OCI-LY1 (cell line): ENCODE measurements around the gene METTL25B.

Experiments
- H2AFZ ChIP-seq: fragments of 200-600 bp; sonication (generic), shearing (Covaris generic); 2 replicates; pipeline ENCODE4 v1.6.0; 2014; ENCODE audit warnings: antibody characterized with exemption, mild to moderate bottlenecking, low read length
- H3F3A ChIP-seq: fragments of 200-600 bp; sonication (generic), shearing (Covaris generic); 2 replicates; pipeline ENCODE4 v1.6.0; 2014; ENCODE audit warnings: mild to moderate bottlenecking, antibody characterized with exemption, low read length, moderate library complexity; ENCODE audit not compliant: insufficient read depth
- H3K27ac ChIP-seq: fragments of 200-600 bp; sonication (generic); 2 replicates; pipeline ENCODE4 v1.5.1; 2014; ENCODE audit warnings: low read length, mixed run types, mild to moderate bottlenecking, low read depth; ENCODE audit not compliant: poor library complexity, severe bottlenecking
- H3K27me3 ChIP-seq: fragments of 200-600 bp; sonication (generic); 2 replicates; pipeline ENCODE4 v1.6.0; 2014; ENCODE audit warnings: antibody characterized with exemption, mild to moderate bottlenecking, low read length, moderate library complexity; ENCODE audit not compliant: insufficient read depth
- H3K36me3 ChIP-seq: fragments of 200-600 bp; sonication (generic); 2 replicates; pipeline ENCODE4 v1.6.1; 2014; ENCODE audit warnings: mild to moderate bottlenecking, antibody characterized with exemption, low read length, moderate library complexity, mixed read lengths; ENCODE audit not compliant: insufficient read depth
- H3K4me1 ChIP-seq: fragments of 200-600 bp; sonication (generic); 2 replicates; pipeline ENCODE4 v1.5.1; 2014; ENCODE audit warnings: mild to moderate bottlenecking, low read length, moderate library complexity; ENCODE audit not compliant: insufficient read depth, severe bottlenecking
- H3K4me2 ChIP-seq: fragments of 200-600 bp; sonication (generic), shearing (Covaris generic); 2 replicates; pipeline ENCODE4 v1.6.1; 2014; ENCODE audit warnings: low read length
- H3K4me3 ChIP-seq: fragments of 200-600 bp; sonication (generic); 2 replicates; pipeline ENCODE4 v1.5.1; 2014; ENCODE audit warnings: low read length, low read depth, mild to moderate bottlenecking, mixed read lengths; ENCODE audit not compliant: poor library complexity, severe bottlenecking
- H3K79me2 ChIP-seq: fragments of 200-600 bp; shearing (Covaris generic); 2 replicates; pipeline ENCODE4 v1.6.1; 2016; ENCODE audit warnings: mixed run types, low read length, mixed read lengths; ENCODE audit not compliant: insufficient read depth
- H3K9ac ChIP-seq: fragments of 200-600 bp; sonication (generic), shearing (Covaris generic); 2 replicates; pipeline ENCODE4 v1.6.1; 2014; ENCODE audit warnings: mild to moderate bottlenecking, low read length, mixed read lengths
- H3K9me2 ChIP-seq: fragments of 200-600 bp; sonication (generic), shearing (Covaris generic); 2 replicates; pipeline ENCODE4 v1.6.1; 2014; ENCODE audit warnings: low read depth, mild to moderate bottlenecking, low read length, mixed read lengths
- H3K9me3 ChIP-seq: fragments of 200-600 bp; shearing (Covaris generic); 2 replicates; pipeline ENCODE4 v1.6.1; 2014; ENCODE audit warnings: low read length, mixed read lengths
- H4K20me1 ChIP-seq: fragments of 200-600 bp; sonication (generic), shearing (Covaris generic); 2 replicates; pipeline ENCODE4 v1.6.0; 2016; ENCODE audit warnings: mild to moderate bottlenecking, low read length; ENCODE audit not compliant: insufficient read depth
- CTCF ChIP-seq: fragments of 200-600 bp; sonication (generic), shearing (Covaris generic); IDR thresholded peaks from 2 replicates; pipeline ENCODE4 v1.5.1; 2017; ENCODE audit warnings: mild to moderate bottlenecking, antibody characterized with exemption, low read length, moderate library complexity, mixed read lengths
- EZH2 ChIP-seq: fragments of 200-600 bp; sonication (generic), shearing (Covaris generic); IDR thresholded peaks from 2 replicates; pipeline ENCODE4 v1.8.0; 2017; ENCODE audit warnings: borderline replicate concordance, mixed run types, mild to moderate bottlenecking, antibody characterized with exemption, low read length, moderate library complexity, mixed read lengths

METTL25B gene

GRCh38 chr1:156744344-156744743 is 16.1 kb downstream of the METTL25B start:
- no peak overlapping the region for H2AFZ ChIP-seq
- H3K79me2 ChIP-seq, result peaks cover 41% of the 10 kb centered on the region
- no peaks in the 10 kb centered on the region for H3K27me3 ChIP-seq
- H3K9ac ChIP-seq, result no peak overlapping the region
- no peak for TF ChIP-seq CTCF
- no peak for TF ChIP-seq EZH2
- peaks cover 57% of the 10 kb centered on the region for H3K36me3 ChIP-seq
- no peaks in the 10 kb centered on the region for H3K9me2 ChIP-seq
- no peak overlapping the region for H3K4me2 ChIP-seq
- no peak overlapping the region for H3K4me3 ChIP-seq
- 0 out of 2 replicates have a peak, but pooled peaks cover 9% of the 10 kb centered on the region for H3F3A ChIP-seq
- H3K9me3 ChIP-seq, result no peaks in the 10 kb centered on the region
- no peaks in the 10 kb centered on the region for H4K20me1 ChIP-seq
- no peak overlapping the region for H3K27ac ChIP-seq
- H3K4me1 ChIP-seq, result peaks cover 54% of the 10 kb centered on the region

- Histone ChIP-seq H3K79me2 (peaks cover 44% of the 10 kb centered on the region), H2AFZ (no peak overlapping the region), H3K4me2 (no peak overlapping the region), H3K36me3 (peaks cover 61% of the 10 kb centered on the region), H4K20me1 (no peaks in the 10 kb centered on the region), H3K4me1 (peaks cover 54% of the 10 kb centered on the region), H3K9ac (no peak overlapping the region), H3K27ac (no peak overlapping the region), H3K4me3 (no peak overlapping the region), H3F3A (0 out of 2 replicates have a peak, but pooled peaks cover 9% of the 10 kb centered on the region), H3K9me2 (no peaks in the 10 kb centered on the region), H3K9me3 (no peaks in the 10 kb centered on the region), H3K27me3 (no peaks in the 10 kb centered on the region)
- TF ChIP-seq CTCF (no peak), EZH2 (no peak)
Measured at GRCh38 chr1:156744786-156745419, 16.6 kb downstream of the METTL25B start.

- H3K27me3 ChIP-seq, result no peaks in the 10 kb centered on the region
- H3K9ac ChIP-seq, result no peak overlapping the region
- no peak overlapping the region for H2AFZ ChIP-seq
- peaks cover 50% of the 10 kb centered on the region for H3K79me2 ChIP-seq
- TF ChIP-seq EZH2, result no peak
- TF ChIP-seq CTCF, result no peak
- peaks cover 52% of the 10 kb centered on the region for H3K4me1 ChIP-seq
- no peaks in the 10 kb centered on the region for H3K9me2 ChIP-seq
- H3K27ac ChIP-seq, result peak overlapping the region; percentile 76
- H4K20me1 ChIP-seq, result no peaks in the 10 kb centered on the region
- H3F3A ChIP-seq, result 0 out of 2 replicates have a peak, but pooled peaks cover 9% of the 10 kb centered on the region
- no peak overlapping the region for H3K4me3 ChIP-seq
- H3K4me2 ChIP-seq, result no peak overlapping the region
- peaks cover 56% of the 10 kb centered on the region for H3K36me3 ChIP-seq
- H3K9me3 ChIP-seq, result no peaks in the 10 kb centered on the region
Measured at GRCh38 chr1:156745881-156746280, 17.6 kb downstream of the METTL25B start.
